GM10248 (cell line): ENCODE results near the gene JAKMIP1.

Experiments used
- CTCF ChIA-PET: fragments of 300-600 bp; sonication (Branson Sonifier 250); formaldehyde crosslinking; extraction: SDS; loops from one replicate; lab custom pipeline; 2021; ENCODE audit warnings: antibody characterized with exemption; lab: Yijun Ruan, JAX
- POLR2A ChIA-PET: fragments of 350-650 bp; sonication (Branson Sonifier 250); formaldehyde crosslinking; extraction: SDS; loops from one replicate; lab custom pipeline; 2020; ENCODE audit warnings: antibody characterized with exemption; lab: Yijun Ruan, JAX
- DNase-seq: peaks from one replicate; pipeline ENCODE4 v3.0.0; 2012; ENCODE audit errors: extremely low spot score
- CTCF ChIP-seq: IDR thresholded peaks from 2 replicates; pipeline ENCODE4 v1.5.1; 2012; ENCODE audit warnings: mild to moderate bottlenecking, low read depth; ENCODE audit errors: extremely low read depth, missing control alignments, control extremely low read depth

JAKMIP1 gene

GRCh38 chr4:6115746-6116586 lies 84.4 kb downstream of the JAKMIP1 start:
- ChIA-PET CTCF (interaction anchor here (1.0 to 1.5 kb wide), 2 partner anchors 10 to 135 kb away, joined by 3 read pairs; no protein-coding TSS in a partner anchor), POLR2A (no interaction called here)
- no peak for TF ChIP-seq CTCF
- DNase-seq: no peak

GRCh38 chr4:6115342-6115741 lies 85.0 kb downstream of the JAKMIP1 start:
- ChIA-PET POLR2A (no interaction called here), CTCF (interaction anchor here (1.0 to 1.5 kb wide), 2 partner anchors 10 to 136 kb away, joined by 3 read pairs; no protein-coding TSS in a partner anchor)
- DNase-seq: no peak
- TF ChIP-seq CTCF: no peak

- DNase-seq: no peak
- CTCF ChIA-PET: no interaction called here
- no peak for TF ChIP-seq CTCF
- POLR2A ChIA-PET: no interaction called here
Measured at GRCh38 chr4:6114601-6115000, 85.7 kb downstream of the JAKMIP1 start.

- CTCF ChIA-PET: no interaction called here
- no peak for TF ChIP-seq CTCF
- DNase-seq: no peak
- POLR2A ChIA-PET: no interaction called here
Measured at GRCh38 chr4:6114181-6114580, 86.2 kb downstream of the JAKMIP1 start.

- CTCF ChIA-PET: interaction anchor here (1.9 kb wide), 1 partner anchor 8 kb away, joined by 4 read pairs; no protein-coding TSS in a partner anchor
- POLR2A ChIA-PET: no interaction called here
- no peak for DNase-seq
- TF ChIP-seq CTCF: no peak
Measured at GRCh38 chr4:6113641-6114040, 86.7 kb downstream of the JAKMIP1 start.

- ChIA-PET CTCF (interaction anchor here (1.5 to 1.9 kb wide), 4 partner anchors 9 to 138 kb away, joined by 3 to 5 read pairs (median 4); no protein-coding TSS in a partner anchor), POLR2A (no interaction called here)
- DNase-seq: no peak
- no peak for TF ChIP-seq CTCF
Measured at GRCh38 chr4:6112606-6113290, 87.6 kb downstream of the JAKMIP1 start.
